HG03378 (cell line): ENCODE data around the gene RHOBTB3.
A peak's percentile ranks its signal among the peaks of the same experiment; 100 is the strongest.
"Not testable (repeated sequence)": the region's sequence is repeated elsewhere in the genome, so short reads cannot be mapped to it uniquely, and the experiment has no call there.

Source experiments
- ATAC-seq: cut with Tn5 transposase; IDR thresholded peaks from one replicate; pipeline ENCODE4 v1.9.1; 2021; ENCODE audit warnings: mild to moderate bottlenecking, moderate library complexity; ENCODE audit not compliant: unreplicated experiment

The RHOBTB3 gene

DNA sequence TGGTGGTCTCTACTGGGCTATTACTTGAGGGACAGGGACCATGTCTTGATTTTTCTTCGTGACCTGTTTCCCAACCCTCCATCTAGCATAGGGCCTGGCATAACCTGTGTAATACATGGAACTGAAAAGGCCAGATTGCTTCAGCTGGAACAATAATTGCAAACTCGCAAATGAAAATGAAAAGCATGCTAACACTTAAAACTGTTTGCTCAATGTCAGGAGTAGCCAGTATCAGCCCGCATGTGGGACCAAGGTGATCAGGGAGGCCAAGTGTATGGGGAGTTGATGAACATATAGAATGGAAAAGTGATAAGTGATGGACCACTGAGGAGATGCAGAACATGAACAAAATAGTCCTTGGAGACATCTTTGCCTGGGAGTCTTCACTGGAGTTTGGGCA, 66.2 kb downstream of the RHOBTB3 start:
- no peak for ATAC-seq

DNA sequence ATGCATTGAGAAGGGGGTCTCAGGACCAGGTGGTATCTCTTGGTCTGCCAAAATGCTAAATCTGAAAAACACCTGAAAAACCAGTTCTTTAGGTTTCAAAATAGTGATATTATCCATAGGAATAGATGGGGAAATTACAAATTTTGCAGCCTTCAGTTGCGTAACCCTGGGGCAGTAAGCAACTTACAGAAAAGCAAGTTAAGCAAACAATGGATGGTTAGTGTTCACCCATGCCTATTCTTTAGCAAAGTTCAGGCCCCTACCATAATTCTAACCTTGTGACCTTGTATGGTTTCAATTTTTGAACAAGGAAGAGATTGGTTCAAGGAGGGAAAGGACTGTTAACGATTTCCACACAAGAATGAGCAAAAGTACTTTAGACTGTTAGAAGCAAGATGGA, 66.9 kb downstream of the RHOBTB3 start:
- ATAC-seq: no peak

DNA sequence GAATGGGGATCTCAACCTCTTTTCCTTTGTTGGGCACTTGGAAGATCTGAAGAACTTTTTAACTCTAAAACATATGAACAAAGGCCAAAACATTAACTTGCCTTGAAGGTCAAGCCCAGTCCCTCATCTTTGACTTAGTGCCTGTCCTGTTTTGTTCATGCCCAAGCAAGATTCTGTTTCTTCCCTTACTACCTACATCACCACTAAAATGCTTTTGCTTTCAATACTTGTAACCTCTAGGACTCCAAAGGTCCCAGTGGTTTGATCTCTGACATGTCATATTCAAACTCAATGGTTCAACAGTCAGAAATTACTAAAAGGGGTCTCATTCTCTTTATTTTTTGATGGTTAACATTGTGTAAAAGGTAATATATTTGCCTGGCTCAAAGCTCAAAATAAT, 67.4 kb downstream of the RHOBTB3 start:
- ATAC-seq: no peak

DNA sequence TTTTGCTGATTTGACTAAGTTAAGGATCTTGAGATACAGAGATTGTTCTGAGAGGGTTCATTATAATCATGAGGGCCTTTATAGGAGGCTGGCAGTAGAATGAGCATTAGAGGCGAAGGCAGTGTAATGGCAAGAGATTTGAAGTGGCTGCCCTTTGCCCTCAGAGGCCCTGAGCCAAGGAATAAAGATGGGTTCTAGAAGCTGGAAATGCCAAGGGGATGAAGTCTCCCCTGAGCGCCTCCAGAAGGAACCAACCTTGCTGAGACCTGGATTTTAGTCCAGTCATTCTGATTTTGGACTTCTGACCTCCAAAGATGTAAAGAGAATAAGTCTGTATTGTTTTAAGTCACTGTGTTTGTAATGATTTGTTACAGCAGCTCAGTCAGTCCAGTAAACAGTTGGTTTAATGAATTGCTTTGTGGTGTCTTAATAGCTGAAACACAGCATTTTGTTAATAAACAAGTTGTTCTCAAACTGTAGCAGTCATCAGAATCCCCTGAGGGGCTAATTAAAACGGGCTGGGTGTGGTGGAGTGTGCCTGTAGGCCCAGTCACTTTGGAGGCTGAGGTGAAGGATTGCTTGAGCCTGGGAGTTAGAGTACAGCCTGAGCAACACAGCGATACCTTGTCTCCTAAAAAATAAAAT, 68.2 kb downstream of the RHOBTB3 start:
- ATAC-seq: no peak

DNA sequence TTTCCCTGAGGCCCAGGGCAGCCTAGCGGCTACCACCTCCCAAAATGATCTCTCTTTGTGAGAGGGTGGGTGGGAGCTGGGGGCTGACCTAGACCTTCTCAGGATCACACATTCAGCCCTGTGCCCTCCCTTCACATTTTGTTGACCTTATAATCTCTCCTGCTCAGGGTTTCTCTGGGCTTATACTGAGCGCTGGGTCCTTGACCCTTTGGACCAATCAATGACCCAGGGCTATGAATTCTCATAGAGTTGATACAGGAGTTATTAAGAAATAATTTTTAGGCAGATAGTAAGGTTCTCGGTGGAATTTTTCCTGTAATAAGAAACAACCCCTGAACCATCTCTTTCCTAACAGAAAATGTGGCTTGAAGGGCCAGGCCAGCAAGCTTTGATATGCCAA, 69.4 kb downstream of the RHOBTB3 start:
- no peak for ATAC-seq

DNA sequence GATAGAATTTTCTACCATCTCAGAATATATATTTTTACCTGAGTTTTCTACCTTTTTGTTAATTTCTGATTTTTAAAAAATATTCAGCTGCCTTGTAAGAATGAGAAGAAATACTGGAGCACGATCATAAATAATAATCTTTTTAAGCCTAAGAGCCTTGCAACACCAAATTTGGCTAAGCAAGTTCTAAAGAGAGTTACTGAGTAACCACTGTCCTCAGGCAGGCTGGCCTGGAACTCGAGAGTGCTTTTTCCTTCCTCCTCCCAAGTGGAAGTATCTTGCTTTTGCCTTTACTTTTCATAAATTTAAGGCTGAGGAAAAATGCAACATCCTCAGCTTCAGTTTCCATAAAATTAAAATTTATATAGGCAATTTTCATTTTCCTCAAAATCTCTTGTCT, 70.4 kb downstream of the RHOBTB3 start:
- ATAC-seq: no peak

DNA sequence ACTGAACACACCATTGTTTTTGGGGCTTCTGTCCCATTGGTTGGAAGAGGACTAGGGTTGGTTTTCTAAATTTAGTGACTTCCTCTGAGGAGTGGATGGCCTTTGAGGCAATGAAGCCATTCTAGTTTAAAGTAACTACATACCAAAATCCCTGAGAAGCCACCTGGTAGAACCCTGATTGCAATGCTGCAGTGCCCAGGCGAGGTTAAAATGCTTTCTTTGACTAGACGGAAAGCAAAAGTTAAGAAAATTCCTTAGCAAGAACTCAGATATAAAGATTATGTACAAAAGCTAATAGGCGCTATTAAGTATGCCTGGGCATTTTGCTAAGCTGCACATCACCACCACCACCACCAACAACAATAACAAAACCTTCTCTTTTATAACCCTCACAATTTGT, 70.8 kb downstream of the RHOBTB3 start:
- no peak for ATAC-seq

DNA sequence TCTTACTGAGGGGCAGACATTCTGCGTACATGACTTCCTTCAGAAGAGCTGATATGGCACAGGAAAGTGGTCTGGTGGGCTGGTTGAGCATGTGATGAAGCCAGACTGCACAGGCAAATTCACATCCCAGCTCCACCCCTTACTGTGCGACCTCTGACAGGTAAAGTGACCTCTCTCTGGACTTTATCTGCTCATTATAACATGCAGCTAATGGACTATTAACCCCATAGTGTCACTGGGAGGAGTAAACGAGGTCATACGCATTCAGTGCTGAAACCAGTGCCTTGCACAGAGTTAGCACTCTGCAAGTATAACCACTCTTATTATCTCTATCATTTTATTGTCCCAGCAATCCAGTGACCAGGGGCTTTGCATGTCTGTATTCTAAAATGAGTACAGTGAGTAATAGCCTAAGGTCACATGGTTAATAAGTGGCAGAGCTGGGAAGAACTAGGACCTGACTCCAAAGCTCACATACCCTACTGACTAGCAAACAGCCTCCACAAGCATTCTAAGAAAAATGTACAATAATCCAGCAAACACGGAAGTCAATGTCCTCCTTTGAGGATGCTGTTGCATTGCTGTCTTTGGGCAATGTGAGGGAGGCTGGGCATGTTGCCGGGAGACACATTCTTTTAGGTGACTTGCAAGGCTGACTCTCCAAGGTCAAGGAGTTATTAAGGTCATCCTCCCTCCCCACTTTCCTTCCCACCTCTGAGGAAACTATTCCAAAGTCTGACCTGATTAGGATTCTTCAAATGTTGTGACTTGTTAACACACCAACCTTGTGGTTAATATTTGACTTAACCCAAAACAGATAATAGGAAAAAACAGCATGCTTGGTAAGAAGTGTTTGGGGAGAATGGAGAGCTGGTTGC, 72.4 kb downstream of the RHOBTB3 start:
- no peak for ATAC-seq

DNA sequence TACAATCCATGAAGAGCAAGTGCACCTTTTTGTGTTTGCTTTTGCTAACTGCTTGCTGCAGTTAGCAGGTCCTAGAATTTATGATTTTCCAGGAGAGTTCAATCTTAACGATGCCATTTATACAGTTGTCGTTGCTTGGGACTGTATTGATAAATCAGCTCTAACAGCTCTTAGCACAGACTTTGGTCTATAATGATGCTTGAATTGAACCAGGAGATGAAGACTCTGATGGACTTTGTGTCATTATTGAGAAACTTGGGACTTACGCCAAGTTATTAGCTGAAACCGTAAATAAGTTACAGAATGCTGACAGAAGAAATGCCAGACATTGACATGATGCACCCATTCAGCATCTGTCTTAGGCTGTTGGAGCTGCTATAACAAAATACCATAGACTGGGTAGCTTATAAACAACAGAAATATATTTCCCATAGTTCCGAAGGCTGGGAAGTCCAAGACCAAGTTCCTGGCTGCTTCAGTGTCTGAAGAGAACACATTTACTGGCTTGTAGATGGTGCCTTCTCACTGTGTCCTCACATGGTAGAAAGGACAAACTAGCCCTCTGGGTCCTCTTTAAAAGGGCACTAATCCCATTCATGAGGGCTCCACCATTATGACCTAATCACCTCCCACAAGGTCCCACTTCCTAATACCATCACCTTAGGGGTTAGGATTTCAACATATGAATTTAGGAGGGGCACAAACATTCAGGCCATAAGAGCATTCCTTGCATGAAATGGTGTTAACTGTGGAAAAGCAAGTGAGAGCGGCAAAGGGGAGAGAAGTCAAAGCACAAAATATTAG, 73.8 kb downstream of the RHOBTB3 start:
- ATAC-seq: no peak

DNA sequence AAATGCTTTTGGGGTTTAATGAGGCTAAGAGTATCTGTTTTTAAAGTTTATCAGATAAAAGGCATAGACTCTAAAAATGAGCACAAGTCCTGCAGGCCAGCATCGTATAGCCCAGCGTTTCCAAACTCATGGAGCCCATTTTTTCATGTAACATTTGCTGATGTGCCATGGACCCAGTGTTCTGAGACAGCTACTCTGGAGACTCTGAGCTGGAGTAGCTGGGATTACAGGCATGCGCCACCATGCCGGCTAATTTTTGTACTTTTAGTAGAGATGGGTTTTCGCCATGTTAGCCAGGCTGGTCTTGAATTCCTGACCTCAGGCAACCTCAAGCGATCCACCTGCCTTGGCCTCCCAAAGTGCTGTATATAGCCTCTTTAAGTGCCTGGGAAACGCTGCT, 75.6 kb downstream of the RHOBTB3 start:
- no peak for ATAC-seq

DNA sequence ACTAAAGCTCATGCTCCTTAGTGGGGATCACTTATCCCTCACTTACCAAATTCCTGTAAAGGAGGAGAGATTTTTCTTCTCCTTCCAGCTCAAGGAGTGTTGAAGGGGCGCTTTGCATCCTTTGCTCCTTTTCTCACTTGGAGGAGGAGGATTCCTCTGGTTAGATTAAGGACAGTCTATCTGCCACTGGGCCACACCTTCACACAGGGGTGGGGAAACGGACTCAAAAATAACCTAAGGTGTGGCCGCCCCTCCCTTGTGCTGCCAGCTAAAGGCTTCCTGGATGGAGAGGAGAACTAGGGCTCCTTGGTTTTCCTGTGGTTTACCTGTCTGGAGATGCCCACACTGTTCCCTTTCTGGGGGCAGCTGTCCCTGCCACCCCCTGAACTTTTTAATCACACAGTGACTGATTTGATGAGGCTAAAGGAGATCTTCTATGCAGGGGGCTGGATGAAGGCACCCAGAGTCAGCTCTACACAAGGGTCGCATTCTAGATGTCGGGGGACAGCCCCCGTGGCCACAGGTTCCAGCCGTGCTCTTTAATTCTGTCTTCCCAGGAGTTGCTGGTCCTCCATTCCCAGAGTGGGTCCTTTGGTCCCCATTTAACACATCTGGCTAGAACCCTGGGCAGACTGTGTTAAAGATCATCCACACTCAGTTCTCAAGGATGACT, 77.0 kb downstream of the RHOBTB3 start:
- ATAC-seq: no peak

DNA sequence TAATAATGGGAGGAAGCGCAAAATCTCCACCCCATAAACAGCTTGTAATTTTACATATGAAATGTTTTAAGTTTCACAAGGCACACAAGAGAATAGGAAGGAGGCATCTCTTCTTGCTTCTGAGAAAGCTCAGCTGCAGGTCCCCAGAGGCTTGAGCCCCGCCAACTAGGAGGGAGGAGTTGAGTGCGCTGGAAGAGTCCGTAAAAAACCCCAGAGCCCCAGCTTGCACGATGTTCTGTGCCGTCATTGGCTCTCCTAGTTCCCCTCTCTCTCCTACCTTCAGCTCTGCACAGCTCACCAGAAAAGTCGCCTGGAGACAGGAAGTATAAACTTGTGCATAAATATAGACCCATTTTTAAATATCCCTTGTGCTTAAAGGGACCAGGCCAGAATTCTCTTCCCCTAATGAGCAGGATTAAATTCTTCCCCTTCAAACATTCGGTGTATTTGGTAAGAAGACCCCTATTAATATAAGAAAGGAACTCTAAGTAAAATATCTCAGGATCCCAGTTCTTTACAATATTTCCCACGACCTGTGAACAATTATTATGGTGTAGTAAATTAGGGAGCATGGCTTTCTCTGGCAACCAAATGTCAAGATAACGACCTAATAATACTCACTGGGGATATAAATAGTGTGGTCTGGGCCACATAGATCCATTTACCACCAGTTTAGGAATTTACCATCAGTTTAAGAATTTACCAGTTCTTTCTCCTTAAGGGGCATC, 77.7 kb downstream of the RHOBTB3 start:
- ATAC-seq: peak; percentile 99

DNA sequence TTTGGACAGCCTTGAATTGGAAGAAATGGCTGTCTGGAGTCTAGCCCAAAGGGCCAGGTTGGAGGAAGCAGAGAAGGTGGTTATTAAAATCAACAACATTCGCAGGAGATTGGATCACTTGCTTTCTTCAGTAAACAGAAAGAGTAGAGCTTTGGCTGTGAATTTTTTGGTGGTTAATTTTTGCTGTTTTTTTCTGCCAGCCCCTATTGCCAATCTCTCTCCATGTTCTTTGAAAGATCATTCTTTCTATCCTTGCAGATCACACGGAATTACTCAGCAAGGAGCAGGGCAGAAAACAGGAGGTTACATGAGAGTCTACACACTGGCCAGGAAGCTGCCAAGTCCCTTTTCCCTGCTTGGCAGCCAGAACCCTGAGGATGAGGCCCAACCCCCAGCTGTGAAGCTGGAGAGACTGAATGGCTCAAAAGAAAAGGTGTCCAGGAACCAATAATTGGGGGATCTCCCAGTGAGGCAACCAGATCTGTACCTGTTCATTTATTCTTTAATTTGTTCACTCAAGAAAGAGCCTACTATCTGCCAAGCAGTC, 78.4 kb downstream of the RHOBTB3 start:
- no peak for ATAC-seq

DNA sequence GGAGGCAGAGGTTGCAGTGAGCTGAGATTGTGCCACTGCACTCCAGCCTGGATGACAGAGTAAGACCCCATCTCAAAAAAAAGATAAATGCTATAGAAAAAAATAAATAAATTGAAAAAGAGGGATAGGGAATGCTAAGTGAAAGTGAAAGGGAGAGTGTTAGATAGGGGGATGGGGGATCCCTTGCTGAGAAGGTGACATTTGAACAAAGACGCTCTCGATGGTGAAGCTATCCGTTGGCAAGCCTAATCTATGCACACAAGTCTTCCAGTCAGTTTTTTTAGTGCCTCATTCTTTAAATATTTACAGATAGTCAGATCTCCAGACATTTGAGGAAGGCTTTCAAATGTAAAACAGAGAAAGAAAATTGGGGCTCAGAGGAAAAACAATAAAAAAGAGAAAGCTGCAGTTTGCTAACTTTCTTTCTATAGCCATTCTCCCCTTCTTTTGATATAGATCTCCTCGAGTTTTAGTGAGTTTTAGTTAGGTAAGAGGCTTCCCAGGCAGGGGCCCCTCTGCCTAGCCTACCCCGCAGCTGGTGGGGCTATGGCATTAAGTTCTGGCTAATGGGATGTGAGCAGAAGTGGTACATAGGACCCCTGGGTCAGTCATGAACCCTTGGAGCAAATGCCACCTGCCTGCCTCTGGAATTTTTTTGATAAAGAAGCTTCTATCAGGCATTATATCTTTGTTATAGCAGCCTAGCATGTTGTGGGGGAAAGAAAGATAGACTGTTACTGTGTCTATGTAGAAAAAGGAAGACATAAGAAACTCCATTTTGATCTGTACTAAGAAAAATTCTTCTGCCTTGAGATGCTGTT, 79.4 kb downstream of the RHOBTB3 start:
- ATAC-seq: no peak

DNA sequence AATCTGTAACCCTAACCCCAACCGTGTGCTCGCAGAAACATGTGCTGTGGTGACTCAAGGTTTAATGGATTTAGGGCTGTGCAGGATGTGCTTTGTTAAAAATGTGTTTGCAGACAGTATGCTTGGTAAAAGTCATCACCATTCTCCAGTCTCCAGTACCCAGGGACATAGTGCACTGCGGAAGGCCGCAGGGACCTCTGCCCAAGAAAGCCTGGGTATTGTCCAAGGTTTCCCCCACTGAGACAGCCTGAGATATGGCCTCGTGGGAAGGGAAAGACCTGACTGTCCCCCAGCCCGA, 79.9 kb downstream of the RHOBTB3 start:
- ATAC-seq: not testable (repeated sequence)

DNA sequence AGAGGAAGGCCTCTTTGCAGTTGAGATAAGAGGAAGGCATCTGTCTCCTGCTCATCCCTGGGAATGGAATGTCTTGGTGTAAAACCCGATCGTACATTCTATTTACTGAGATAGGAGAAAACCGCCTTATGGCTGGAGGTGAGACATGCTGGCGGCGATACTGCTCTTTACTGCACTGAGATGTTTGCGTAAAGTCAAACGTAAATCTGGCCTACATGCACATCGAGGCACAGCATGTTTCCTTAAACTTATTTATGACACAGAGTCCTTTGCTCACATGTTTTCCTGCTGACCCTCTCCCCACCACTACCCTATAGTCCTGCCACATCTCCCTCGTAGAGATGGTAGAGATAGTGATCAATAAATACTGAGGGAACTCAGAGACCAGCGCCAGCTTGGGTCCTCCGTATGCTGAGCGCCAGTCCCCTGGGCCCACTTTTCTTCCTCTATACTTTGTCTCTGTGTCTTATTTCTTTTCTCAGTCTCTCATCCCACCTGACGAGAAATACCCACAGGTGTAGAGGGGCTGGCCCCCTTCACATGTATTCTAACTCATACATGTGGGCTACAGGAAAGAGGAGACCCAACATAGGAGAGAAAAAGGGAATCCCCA, 80.4 kb downstream of the RHOBTB3 start:
- ATAC-seq: not testable (repeated sequence)

DNA sequence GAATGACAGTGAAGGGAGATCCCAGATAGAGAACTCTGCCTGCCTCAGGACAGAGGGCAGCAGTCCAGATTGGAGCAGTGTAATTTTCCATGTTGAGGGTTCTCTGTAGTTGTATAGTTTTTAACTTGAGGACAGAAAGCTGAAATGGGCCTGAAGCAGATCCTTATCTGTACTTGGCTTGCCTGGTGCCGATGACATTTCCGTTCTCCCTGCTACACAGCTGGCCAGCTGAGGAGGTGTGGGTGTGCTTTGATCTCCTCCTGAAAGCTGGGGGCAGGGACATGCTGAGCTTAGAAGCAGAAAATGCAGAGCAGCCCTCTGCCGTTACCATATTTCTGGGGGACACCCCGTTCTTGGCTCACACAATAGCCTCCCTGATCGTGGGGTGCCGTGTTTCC, 80.9 kb downstream of the RHOBTB3 start:
- no peak for ATAC-seq

DNA sequence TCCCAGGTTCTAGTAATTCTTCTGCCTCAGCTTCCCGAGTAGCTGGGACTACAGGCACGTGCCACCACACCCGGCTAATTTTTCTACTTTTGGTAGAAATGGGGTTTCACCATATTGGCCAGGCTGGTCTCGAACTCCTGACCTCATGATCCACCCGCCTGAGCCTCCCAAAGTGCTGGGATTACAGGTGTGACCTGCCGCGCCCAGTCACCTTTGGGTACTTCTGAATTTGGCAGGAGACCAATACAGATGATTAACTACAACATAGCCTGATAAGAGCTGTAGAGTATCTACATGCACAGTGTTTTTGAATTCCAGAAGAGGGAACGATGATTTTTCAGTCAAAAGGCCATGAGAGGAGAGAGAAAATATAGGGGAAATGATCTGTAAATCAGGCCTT, 81.9 kb downstream of the RHOBTB3 start:
- not testable (repeated sequence) for ATAC-seq

DNA sequence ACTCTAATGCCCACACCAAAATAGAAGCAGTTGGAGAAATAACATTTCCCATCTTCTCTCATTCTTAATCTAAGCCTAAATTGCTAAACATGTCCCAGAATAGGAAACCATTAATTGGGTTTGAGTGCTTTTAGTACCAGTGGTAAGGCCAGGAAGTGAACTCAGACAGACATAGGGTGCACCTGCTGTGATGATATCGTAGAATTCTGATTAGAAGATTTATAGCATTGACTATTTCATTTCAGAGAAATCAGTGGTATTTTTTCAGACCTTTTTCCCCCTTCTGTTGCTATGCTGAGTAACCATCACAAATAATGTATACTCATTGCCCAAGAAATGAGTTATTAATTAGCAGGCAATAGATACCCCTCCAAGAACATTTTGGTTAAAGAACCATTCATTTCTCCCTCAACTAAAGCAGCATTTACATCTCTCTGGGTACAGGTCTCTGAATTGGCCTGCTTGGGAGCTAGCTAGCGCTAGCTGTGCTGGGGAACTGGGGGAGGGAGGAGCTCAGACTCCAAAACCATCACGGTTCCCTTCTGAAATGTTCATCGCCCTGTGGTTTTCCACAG, 84.1 kb downstream of the RHOBTB3 start:
- ATAC-seq: no peak
